Measurements from ENCODE around the gene OGFR.
A peak's percentile ranks its signal among the peaks of the same experiment; 100 is the strongest.

The OGFR gene

GRCh38 chr20:62792182-62792939 is 12.3 kb upstream of the OGFR start:
- no peaks in the 10 kb centered on the region for H3K27me3 ChIP-seq (replicated peaks; ENCODE audit: control insufficient read depth, insufficient read depth, low read length)
- no peak for TF ChIP-seq CTCF (IDR thresholded peaks at IDR 0.05; ENCODE audit: insufficient read depth, low read length, poor library complexity, severe bottlenecking)
- DNase-seq (ENCODE audit: extremely low read depth, insufficient read length), result no peak
- H3K4me3 ChIP-seq (replicated peaks; ENCODE audit: low read depth, low read length), result no peak overlapping the region
- no peaks in the 10 kb centered on the region for H3K36me3 ChIP-seq (ENCODE audit: control insufficient read depth, insufficient read depth, low read length)

GRCh38 chr20:62792940-62793756 is 11.5 kb upstream of the OGFR start:
- no peak for DNase-seq (ENCODE audit: extremely low read depth, insufficient read length)
- TF ChIP-seq CTCF (IDR thresholded peaks at IDR 0.05; ENCODE audit: insufficient read depth, low read length, poor library complexity, severe bottlenecking), result no peak
- Histone ChIP-seq H3K27me3 (replicated peaks; ENCODE audit: control insufficient read depth, insufficient read depth, low read length) (no peaks in the 10 kb centered on the region), H3K4me3 (replicated peaks; ENCODE audit: low read depth, low read length) (no peak overlapping the region), H3K36me3 (ENCODE audit: control insufficient read depth, insufficient read depth, low read length) (0 out of 2 replicates have a peak, but pooled peaks cover 1% of the 10 kb centered on the region)

DNA sequence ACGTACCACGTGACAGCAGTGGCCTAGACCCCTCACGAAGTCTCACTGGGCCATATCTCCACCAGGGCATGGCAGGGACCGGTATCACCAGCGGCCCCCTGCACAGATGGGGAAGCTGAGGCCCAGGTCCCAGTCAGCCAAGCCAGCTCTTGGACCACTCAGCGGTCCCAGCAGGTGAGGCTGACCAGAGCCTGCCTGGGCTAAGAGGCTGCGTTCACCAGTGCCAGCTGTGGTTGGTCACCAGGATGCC is 11.0 kb upstream of the OGFR start:
- DNase-seq (ENCODE audit: extremely low read depth, insufficient read length), result no peak
- no peak for TF ChIP-seq CTCF (IDR thresholded peaks at IDR 0.05; ENCODE audit: insufficient read depth, low read length, poor library complexity, severe bottlenecking)
- Histone ChIP-seq H3K27me3 (replicated peaks; ENCODE audit: control insufficient read depth, insufficient read depth, low read length) (no peaks in the 10 kb centered on the region), H3K36me3 (ENCODE audit: control insufficient read depth, insufficient read depth, low read length) (peaks cover 2% of the 10 kb centered on the region), H3K4me3 (replicated peaks; ENCODE audit: low read depth, low read length) (peak overlapping the region; percentile 47)

DNA sequence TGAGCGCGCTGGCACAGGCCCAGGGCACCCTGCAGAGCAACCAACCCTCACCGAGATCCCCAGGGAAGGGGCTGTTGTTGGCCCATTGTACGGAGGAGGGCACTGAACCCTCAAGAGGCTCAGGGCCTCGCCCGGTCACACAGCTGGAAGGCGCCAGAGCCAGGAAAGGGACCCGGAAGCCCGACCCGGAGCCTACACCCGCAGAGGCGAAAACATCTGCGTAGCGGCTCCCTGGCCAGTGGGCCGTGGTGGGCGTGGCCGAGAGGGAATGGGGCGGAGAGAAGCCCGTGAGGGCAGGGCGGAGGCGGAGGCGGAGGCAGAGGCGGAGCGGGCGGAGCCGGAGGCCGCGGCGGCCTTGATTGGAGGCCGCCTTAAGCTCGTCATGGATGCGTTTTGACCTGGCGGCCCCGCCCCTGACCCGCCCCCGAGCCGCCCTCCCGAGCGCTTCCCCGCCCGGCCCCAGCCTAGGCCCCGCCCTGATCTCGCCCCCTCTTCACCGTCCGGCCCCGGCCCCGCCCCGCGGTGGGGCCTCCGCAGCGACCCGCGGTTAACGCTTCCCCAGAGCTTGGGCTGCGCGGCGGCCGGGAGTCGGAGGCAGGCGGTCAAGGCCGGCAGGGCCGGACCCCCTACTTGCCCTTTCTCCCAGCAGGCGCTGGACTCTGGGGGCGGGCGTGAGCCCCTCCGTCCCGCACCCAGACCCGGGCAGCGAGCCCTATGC is 10.5 kb upstream of the OGFR start:
- H3K36me3 ChIP-seq (ENCODE audit: control insufficient read depth, insufficient read depth, low read length), result peaks cover 7% of the 10 kb centered on the region
- H3K4me3 ChIP-seq (replicated peaks; ENCODE audit: low read depth, low read length), result peak overlapping the region; percentile 53
- DNase-seq (ENCODE audit: extremely low read depth, insufficient read length), result peak; percentile 98
- no peak for TF ChIP-seq CTCF (IDR thresholded peaks at IDR 0.05; ENCODE audit: insufficient read depth, low read length, poor library complexity, severe bottlenecking)
- no peaks in the 10 kb centered on the region for H3K27me3 ChIP-seq (replicated peaks; ENCODE audit: control insufficient read depth, insufficient read depth, low read length)

DNA sequence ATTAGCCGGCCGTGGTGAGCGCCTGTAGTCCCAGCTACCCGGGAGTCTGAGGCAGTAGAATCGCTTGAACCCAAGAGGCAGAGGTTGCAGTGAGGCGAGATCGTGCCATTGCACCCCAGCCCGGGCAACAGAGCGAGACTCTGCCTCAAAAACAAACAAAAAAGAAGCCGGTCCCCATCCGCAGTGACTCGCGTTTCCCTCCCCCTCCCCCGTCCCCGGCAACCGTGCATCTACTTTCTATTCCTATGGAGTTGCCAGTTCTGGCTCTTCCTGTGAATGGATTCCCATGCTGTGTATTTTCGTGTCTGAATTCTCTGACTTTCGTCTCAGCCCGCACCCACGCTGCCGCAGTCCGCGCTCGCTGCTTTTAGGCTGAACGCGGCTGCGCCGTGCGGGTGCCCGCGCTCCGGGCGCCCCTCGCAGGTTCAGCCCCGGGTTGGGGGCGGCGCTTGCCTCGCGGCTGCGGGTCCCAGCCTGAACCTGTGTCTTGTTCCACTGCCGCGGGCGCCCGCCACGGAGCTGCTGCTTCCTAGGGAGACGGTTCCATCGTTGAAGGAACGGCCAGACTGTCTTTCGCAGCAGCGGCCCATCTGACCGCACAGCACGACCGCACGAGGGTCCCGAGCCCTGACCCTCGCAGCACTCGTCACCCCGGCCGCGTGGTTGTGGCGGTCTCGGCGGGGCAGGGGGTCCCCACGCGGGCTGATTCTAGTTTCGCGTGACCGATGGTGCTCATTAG is 9.4 kb upstream of the OGFR start:
- peak; percentile 82 for DNase-seq (ENCODE audit: extremely low read depth, insufficient read length)
- no peak for TF ChIP-seq CTCF (IDR thresholded peaks at IDR 0.05; ENCODE audit: insufficient read depth, low read length, poor library complexity, severe bottlenecking)
- no peaks in the 10 kb centered on the region for H3K27me3 ChIP-seq (replicated peaks; ENCODE audit: control insufficient read depth, insufficient read depth, low read length)
- peak overlapping the region; percentile 67 for H3K4me3 ChIP-seq (replicated peaks; ENCODE audit: low read depth, low read length)
- H3K36me3 ChIP-seq (ENCODE audit: control insufficient read depth, insufficient read depth, low read length), result peaks cover 13% of the 10 kb centered on the region
